ENCODE measurements around the gene NECTIN1.

GRCh38 chr11:119617340-119617713 is 111.7 kb downstream of the NECTIN1 start:
- TF ChIP-seq, protein P1, sequence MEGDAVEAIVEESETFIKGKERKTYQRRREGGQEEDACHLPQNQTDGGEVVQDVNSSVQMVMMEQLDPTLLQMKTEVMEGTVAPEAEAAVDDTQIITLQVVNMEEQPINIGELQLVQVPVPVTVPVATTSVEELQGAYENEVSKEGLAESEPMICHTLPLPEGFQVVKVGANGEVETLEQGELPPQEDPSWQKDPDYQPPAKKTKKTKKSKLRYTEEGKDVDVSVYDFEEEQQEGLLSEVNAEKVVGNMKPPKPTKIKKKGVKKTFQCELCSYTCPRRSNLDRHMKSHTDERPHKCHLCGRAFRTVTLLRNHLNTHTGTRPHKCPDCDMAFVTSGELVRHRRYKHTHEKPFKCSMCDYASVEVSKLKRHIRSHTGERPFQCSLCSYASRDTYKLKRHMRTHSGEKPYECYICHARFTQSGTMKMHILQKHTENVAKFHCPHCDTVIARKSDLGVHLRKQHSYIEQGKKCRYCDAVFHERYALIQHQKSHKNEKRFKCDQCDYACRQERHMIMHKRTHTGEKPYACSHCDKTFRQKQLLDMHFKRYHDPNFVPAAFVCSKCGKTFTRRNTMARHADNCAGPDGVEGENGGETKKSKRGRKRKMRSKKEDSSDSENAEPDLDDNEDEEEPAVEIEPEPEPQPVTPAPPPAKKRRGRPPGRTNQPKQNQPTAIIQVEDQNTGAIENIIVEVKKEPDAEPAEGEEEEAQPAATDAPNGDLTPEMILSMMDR (IDR thresholded peaks at IDR 0.05) = no peak
- TF ChIP-seq EZH2 (IDR thresholded peaks at IDR 0.05) (no peak), EZH2phosphoT487 (IDR thresholded peaks at IDR 0.05) (no peak)

All from neural progenitor cell (in vitro differentiated cells).